Motor neuron (in vitro differentiated cells): ENCODE measurements around the gene SMIM10L2A. TPM values are rescaled to one million over a fixed set of nuclear protein-coding genes. Genes with fewer than 3 reads are reported as not detected.

ENCODE experiments used
- ATAC-seq, 8 experiments: fragments of 200-7000 bp; cut with Tn5 transposase; replicated peaks in 6 of 8; 2 replicates each; pipeline ENCODE4 v1.8.0; 2021; ENCODE audit warnings: mild to moderate bottlenecking in 8 of 8, moderate library complexity in 8 of 8
- H3K27ac ChIP-seq, 2 donors: fragments of 250-450 bp; sonication (Bioruptor Pico); 2 replicates each; pipeline ENCODE4 v1.9.0; 2021; ENCODE audit warnings: antibody characterized with exemption in 2 of 2, mild to moderate bottlenecking in 2 of 2, moderate library complexity in 1 of 2
- H3K4me1 ChIP-seq, 2 donors: fragments of 250-450 bp; sonication (Bioruptor Pico); replicated peaks in 1 of 2; 2 replicates each; pipeline ENCODE4 v1.6.1; 2021; ENCODE audit warnings: antibody characterized with exemption in 2 of 2, mild to moderate bottlenecking in 2 of 2, moderate library complexity in 1 of 2
- H3K4me3 ChIP-seq, 5 donors: fragments of 250-450 bp; sonication (Bioruptor Pico); 2 replicates each; pipeline ENCODE4 v1.9.0; 2021; ENCODE audit warnings: antibody characterized with exemption in 5 of 5, mild to moderate bottlenecking in 5 of 5, moderate library complexity in 4 of 5
- WGBS, 10 experiments: fragments of 450-650 bp; shearing (Covaris generic); methylation state at CpG; one replicate each; pipeline ENCODE4 v1.0.0; 2022; 5-methylcytosine and 5-hydroxymethylcytosine counted together
- in situ Hi-C, 9 experiments: fragments of 400-800 bp; cut with MboI; loops; one replicate each; pipeline ENCODE4 v1.15.0; 2021; ENCODE audit warnings: low sequenced_read_pairs in 9 of 9, low pct_unique_long_range_greater_than_20kb in 2 of 9; ENCODE audit not compliant: unreplicated experiment in 9 of 9
- total RNA-seq, 8 experiments: library from RNA; unstranded; fragments of 300-600 nt; gene quantifications; 2 replicates each; pipeline versions ENCODE4 v1.2.3 to v1.2.4, GENCODE V29; 2022

Gene SMIM10L2A
- total RNA-seq = 10 to 100 TPM in 2 of 8 experiments, 1 to 10 TPM in 3, under 1 TPM in 3; 0.10 to 17.9 (median 5.4) TPM

- H3K27ac ChIP-seq = peak within 1 kb of the TSS in 1 of 2 donors; percentile 24
- in situ Hi-C loops = loop anchor here in 1 of 9 experiments (25.0 kb wide), 1 partner anchor 90 kb away; the partner anchor contains the start of gene INTS6L
- ATAC-seq = peak; percentile 47 to 87 (median 80)
- H3K4me3 ChIP-seq = peak within 1 kb of the TSS; percentile 44 to 56 (median 51)
- 18 to 20% methylated on average over 1 to 4 of the region's 100 CpGs; no CpG with 5 or more reads in 8 of the 10 experiments for WGBS, 10 experiments
- H3K4me1 ChIP-seq = peaks cover 9 to 17% of the 10 kb centered on the region in 2 donors
Observed at GRCh38 chrX:135421932-135422809, at the start of gene SMIM10L2A. Gene SMIM10L2A (plus strand): TSS chrX:135421944. CDS start chrX:135422132, 188 bp downstream.

GRCh38 chrX:135373357-135373756, 48.4 kb upstream of the SMIM10L2A start:
- in situ Hi-C loops = loop anchor here in 1 of 9 experiments (25.0 kb wide), 1 partner anchor 89 kb away; no protein-coding TSS in a partner anchor
- Histone ChIP-seq H3K4me3 (no peak overlapping the region), H3K4me1 (no peaks in the 10 kb centered on the region), H3K27ac (no peak overlapping the region)
- WGBS, 10 experiments = 0 to 100% (median 58%) methylated on average over 1 to 2 of the region's 7 CpGs; no CpG with 5 or more reads in 6 of the 10 experiments
- no peak for ATAC-seq

GRCh38 chrX:135382260-135382659, 39.5 kb upstream of the SMIM10L2A start:
- Histone ChIP-seq H3K27ac (no peak overlapping the region), H3K4me1 (no peaks in the 10 kb centered on the region), H3K4me3 (no peak overlapping the region)
- WGBS, 10 experiments = 40 to 100% methylated on average over 1 of the region's 1 CpG; no CpG with 5 or more reads in 8 of the 10 experiments
- in situ Hi-C loops = no loop called here
- ATAC-seq = no peak

DNA sequence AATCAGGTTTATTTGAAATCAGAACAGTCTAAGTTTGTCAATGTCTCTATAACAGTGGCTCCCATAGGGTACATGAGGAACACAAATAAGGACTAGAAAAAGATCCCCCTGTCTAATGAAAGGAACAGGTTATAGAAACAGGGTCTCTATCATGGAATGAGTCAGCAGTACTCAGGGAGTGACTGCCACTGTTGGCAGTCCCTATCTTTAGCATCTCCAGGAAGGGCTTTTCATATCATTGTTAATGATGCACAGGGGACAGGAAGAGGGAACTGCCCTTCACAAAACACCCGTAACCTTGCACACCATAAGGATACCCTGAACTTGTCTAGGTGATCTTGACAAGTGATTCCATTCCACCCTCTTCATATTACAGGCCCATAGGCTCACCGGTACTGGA, 38.5 kb upstream of the SMIM10L2A start:
- H3K27ac ChIP-seq = no peak overlapping the region
- WGBS, 10 experiments = 83 to 100% methylated on average over 1 of the region's 2 CpGs; no CpG with 5 or more reads in 8 of the 10 experiments
- no peak for ATAC-seq
- in situ Hi-C loops = no loop called here
- H3K4me3 ChIP-seq = no peak overlapping the region
- no peaks in the 10 kb centered on the region for H3K4me1 ChIP-seq

GRCh38 chrX:135384161-135384836, 37.4 kb upstream of the SMIM10L2A start:
- in situ Hi-C loops = no loop called here
- WGBS, 10 experiments = 33 to 100% (median 84%) methylated on average over 3 to 6 of the region's 6 CpGs; no CpG with 5 or more reads in 5 of the 10 experiments
- no peak overlapping the region for H3K4me3 ChIP-seq
- H3K4me1 ChIP-seq = no peaks in the 10 kb centered on the region
- no peak overlapping the region for H3K27ac ChIP-seq
- ATAC-seq = no peak

GRCh38 chrX:135388841-135389240, 32.9 kb upstream of the SMIM10L2A start:
- H3K4me1 ChIP-seq = no peaks in the 10 kb centered on the region
- WGBS, 10 experiments = 0 to 83% (median 61%) methylated on average over 1 to 2 of the region's 2 CpGs; no CpG with 5 or more reads in 4 of the 10 experiments
- no peak overlapping the region for H3K4me3 ChIP-seq
- no peak overlapping the region for H3K27ac ChIP-seq
- ATAC-seq = no peak
- in situ Hi-C loops = no loop called here

- Histone ChIP-seq H3K4me1 (no peaks in the 10 kb centered on the region), H3K4me3 (no peak overlapping the region), H3K27ac (no peak overlapping the region)
- WGBS, 10 experiments = 20 to 100% (median 33%) methylated on average over 1 of the region's 1 CpG; no CpG with 5 or more reads in 7 of the 10 experiments
- in situ Hi-C loops = no loop called here
- no peak for ATAC-seq
Observed at GRCh38 chrX:135389243-135389642, 32.5 kb upstream of the SMIM10L2A start.

- Histone ChIP-seq H3K27ac (no peak overlapping the region), H3K4me1 (no peaks in the 10 kb centered on the region), H3K4me3 (no peak overlapping the region)
- peak in 2 of 8 experiments; percentile 18 to 23 for ATAC-seq
- 0 to 24% (median 10%) methylated on average over 1 to 2 of the region's 2 CpGs; no CpG with 5 or more reads in 6 of the 10 experiments for WGBS, 10 experiments
- in situ Hi-C loops = no loop called here
Observed at GRCh38 chrX:135389717-135390116, 32.0 kb upstream of the SMIM10L2A start.

DNA sequence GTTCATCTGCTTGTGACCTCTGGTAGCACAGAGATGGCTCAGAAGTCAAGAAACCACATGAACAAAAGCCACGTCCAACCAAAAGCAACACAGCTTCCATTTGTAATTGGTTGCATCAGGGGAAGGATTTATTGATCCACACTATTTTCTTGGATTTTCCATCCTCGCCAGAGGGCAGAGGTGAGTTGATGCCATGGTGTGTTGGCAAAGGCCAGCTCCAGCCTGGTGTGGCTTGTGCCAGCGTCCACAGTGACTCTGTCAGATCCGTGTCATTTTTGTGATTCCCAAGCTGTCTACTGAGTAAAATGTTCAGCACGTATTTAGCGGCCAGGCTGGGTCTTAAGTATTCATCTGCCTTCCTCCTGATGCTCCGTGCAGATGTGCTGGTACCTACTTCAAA, 30.0 kb upstream of the SMIM10L2A start:
- 0 to 100% (median 24%) methylated on average over 1 to 4 of the region's 7 CpGs; no CpG with 5 or more reads in 6 of the 10 experiments for WGBS, 10 experiments
- Histone ChIP-seq H3K4me3 (no peak overlapping the region), H3K4me1 (no peaks in the 10 kb centered on the region), H3K27ac (no peak overlapping the region)
- ATAC-seq = no peak
- in situ Hi-C loops = no loop called here

DNA sequence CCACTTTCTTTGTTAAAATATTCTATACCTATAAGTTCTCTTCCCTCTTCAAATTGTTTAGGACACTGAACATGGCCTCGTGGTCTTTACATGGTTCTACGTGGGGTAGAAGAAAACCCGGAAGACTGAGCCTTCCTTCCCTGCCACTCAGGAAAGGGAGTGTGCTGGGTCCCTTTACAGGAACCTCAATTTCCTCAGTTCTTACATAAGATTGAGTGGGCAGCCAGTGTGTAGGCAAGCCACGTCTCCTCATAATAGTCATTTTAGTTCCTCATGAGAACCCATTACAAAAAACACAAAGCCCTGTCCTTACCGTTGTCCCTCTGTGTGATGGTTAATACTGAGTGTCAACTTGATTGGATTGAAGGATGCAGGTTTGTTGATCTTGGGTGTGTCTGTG, 28.7 kb upstream of the SMIM10L2A start:
- ATAC-seq = no peak
- Histone ChIP-seq H3K4me3 (no peak overlapping the region), H3K27ac (no peak overlapping the region), H3K4me1 (no peaks in the 10 kb centered on the region)
- in situ Hi-C loops = no loop called here
- 0 to 80% methylated on average over 1 of the region's 5 CpGs; no CpG with 5 or more reads in 8 of the 10 experiments for WGBS, 10 experiments

- in situ Hi-C loops = no loop called here
- no peak for ATAC-seq
- H3K4me1 ChIP-seq = no peaks in the 10 kb centered on the region
- 83% methylated on average over 1 of the region's 6 CpGs; no CpG with 5 or more reads in 9 of the 10 experiments for WGBS, 10 experiments
- no peak overlapping the region for H3K27ac ChIP-seq
- H3K4me3 ChIP-seq = no peak overlapping the region
Observed at GRCh38 chrX:135395064-135395463, 26.7 kb upstream of the SMIM10L2A start.

DNA sequence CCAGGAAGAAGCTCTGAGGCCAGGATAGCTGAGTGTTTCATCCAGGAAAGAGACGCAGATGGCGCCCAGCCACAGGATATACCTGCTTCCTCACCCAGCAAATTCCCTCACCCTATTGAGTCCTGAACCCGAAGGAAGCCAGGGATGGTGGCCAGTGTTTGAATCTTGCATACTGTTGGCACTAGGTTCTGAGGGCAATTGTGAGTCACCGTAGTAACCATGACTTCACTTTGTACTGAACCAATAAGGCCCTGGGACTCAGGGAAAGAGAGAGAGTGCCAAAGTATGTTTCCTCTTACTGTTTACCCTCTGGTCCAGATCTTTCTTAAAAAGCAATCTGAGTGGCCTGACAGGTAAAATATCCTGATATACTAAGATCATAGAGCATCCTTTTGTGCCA, 25.6 kb upstream of the SMIM10L2A start:
- no peak overlapping the region for H3K4me3 ChIP-seq
- ATAC-seq = peak in 4 of 8 experiments; percentile 34 to 67 (median 51)
- in situ Hi-C loops = no loop called here
- no peaks in the 10 kb centered on the region for H3K4me1 ChIP-seq
- H3K27ac ChIP-seq = no peak overlapping the region
- 57 to 80% (median 60%) methylated on average over 1 to 4 of the region's 4 CpGs; no CpG with 5 or more reads in 7 of the 10 experiments for WGBS, 10 experiments

GRCh38 chrX:135396566-135396965, 25.2 kb upstream of the SMIM10L2A start:
- H3K4me3 ChIP-seq = no peak overlapping the region
- H3K4me1 ChIP-seq = no peaks in the 10 kb centered on the region
- H3K27ac ChIP-seq = no peak overlapping the region
- in situ Hi-C loops = no loop called here
- no peak for ATAC-seq
- 14 to 92% methylated on average over 1 to 2 of the region's 3 CpGs; no CpG with 5 or more reads in 8 of the 10 experiments for WGBS, 10 experiments
